A673 (cell line): ENCODE data around the gene SUFU. TPM values are rescaled to one million over a fixed set of nuclear protein-coding genes. Genes with fewer than 3 reads are reported as not detected.

Experiments
- BruUV-seq: library from RNA; stranded (reverse); fragments of 400-500 nt; replicated peaks from 2 replicates; lab custom pipeline; 2021; lab: Mats Ljungman, UMichigan
- CTCF ChIA-PET: fragments of 300-600 bp; sonication (Branson Sonifier 250); formaldehyde crosslinking; loops from one replicate; lab custom pipeline; 2022; ENCODE audit warnings: antibody characterized with exemption; lab: Charles Lee
- POLR2A ChIA-PET: fragments of 300-600 bp; sonication (Branson Sonifier 250); formaldehyde crosslinking; loops from one replicate; lab custom pipeline; 2022; ENCODE audit warnings: antibody characterized with exemption; ENCODE audit not compliant: low non-redundant PET; lab: Charles Lee
- DNase-seq: peaks from one replicate; pipeline ENCODE4 v3.0.0-alpha.2; 2015; ENCODE audit warnings: low spot score
- H3K27ac ChIP-seq: fragments of 200-600 bp; sonication (generic); 2 replicates; pipeline ENCODE4 v1.5.1; 2016; ENCODE audit warnings: mixed run types, low read depth, mild to moderate bottlenecking, mixed read lengths, antibody characterized with exemption, low read length; ENCODE audit not compliant: poor library complexity, severe bottlenecking
- H3K27me3 ChIP-seq: fragments of 200-600 bp; sonication (generic); replicated peaks from 2 replicates; pipeline ENCODE4 v1.6.1; 2017; ENCODE audit warnings: mixed run types, low read depth, mild to moderate bottlenecking, mixed read lengths, antibody characterized with exemption, low read length; ENCODE audit not compliant: insufficient read depth, poor library complexity
- H3K36me3 ChIP-seq: fragments of 200-600 bp; sonication (generic); 2 replicates; pipeline ENCODE4 v1.6.1; 2016; ENCODE audit warnings: mixed run types, mild to moderate bottlenecking, mixed read lengths, antibody characterized with exemption, low read length; ENCODE audit not compliant: insufficient read depth, poor library complexity, severe bottlenecking
- H3K4me1 ChIP-seq: fragments of 200-600 bp; sonication (generic); 2 replicates; pipeline ENCODE4 v1.6.1; 2017; ENCODE audit warnings: mixed run types, mild to moderate bottlenecking, mixed read lengths, antibody characterized with exemption, low read length; ENCODE audit not compliant: insufficient read depth, poor library complexity, severe bottlenecking
- H3K4me3 ChIP-seq: fragments of 200-600 bp; sonication (generic); 2 replicates; pipeline ENCODE4 v1.5.1; 2016; ENCODE audit warnings: low read depth, mixed run types, mild to moderate bottlenecking, mixed read lengths, low read length; ENCODE audit not compliant: poor library complexity, severe bottlenecking
- H3K9me3 ChIP-seq: fragments of 200-600 bp; sonication (generic); 2 replicates; pipeline ENCODE4 v1.6.1; 2016; ENCODE audit warnings: mixed run types, low read depth, mild to moderate bottlenecking, mixed read lengths, antibody characterized with exemption, low read length; ENCODE audit not compliant: poor library complexity, severe bottlenecking
- CTCF ChIP-seq: fragments of 300-800, 200-600 bp; sonication (generic); conservative IDR thresholded peaks from 2 replicates; pipeline ENCODE4 v1.5.1; 2017; ENCODE audit warnings: low read depth, mild to moderate bottlenecking, antibody characterized with exemption, low read length, moderate library complexity, mixed read lengths
- EZH2 ChIP-seq: fragments of 200-600 bp; sonication (generic); IDR thresholded peaks from 2 replicates; pipeline ENCODE4 v1.6.1; 2017; ENCODE audit warnings: borderline replicate concordance, low read depth, mild to moderate bottlenecking, mixed read lengths, antibody characterized with exemption, low read length; ENCODE audit not compliant: poor library complexity, severe bottlenecking
- intact Hi-C: fragments of 100-400 bp; cut with micrococcal nuclease; formaldehyde crosslinking; loops from one replicate; pipeline ENCODE4 v1.10.0; 2022; ENCODE audit not compliant: unreplicated experiment
- total RNA-seq: library from RNA; stranded (reverse); gene quantifications from 2 replicates; pipeline ENCODE4 v1.2.3, GENCODE V29; 2021

The SUFU gene
- total RNA-seq, 1 experiment from 2014 or later = 20.5 TPM

DNA sequence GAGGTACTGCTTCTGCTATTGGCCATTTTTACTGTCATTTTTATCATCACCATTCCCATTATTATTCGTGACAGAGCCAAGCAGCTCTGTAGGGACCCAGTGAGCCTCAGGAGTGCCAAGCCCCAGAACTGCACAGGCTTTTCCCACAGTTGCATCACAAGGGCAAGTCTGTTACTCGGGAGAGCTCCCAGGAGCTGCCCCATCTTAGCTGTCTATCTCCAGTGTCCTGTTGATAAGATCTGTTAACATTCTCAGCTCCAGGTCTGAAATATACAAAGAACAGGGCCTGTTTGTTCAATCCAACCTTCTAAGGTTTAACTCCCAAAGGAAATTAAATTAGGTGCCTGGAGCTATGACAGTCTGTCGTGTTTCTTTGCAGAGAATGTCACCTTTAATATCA lies 120.3 kb downstream of the SUFU start:
- DNase-seq = no peak
- Histone ChIP-seq H3K9me3 (no peaks in the 10 kb centered on the region), H3K27ac (no peak overlapping the region), H3K4me3 (no peak overlapping the region), H3K4me1 (no peaks in the 10 kb centered on the region), H3K27me3 (no peaks in the 10 kb centered on the region), H3K36me3 (no peaks in the 10 kb centered on the region)
- POLR2A ChIA-PET = no interaction called here
- TF ChIP-seq CTCF (no peak), EZH2 (no peak)
- no TSS peak for BruUV-seq
- intact Hi-C loops = no loop called here
- CTCF ChIA-PET = no interaction called here

DNA sequence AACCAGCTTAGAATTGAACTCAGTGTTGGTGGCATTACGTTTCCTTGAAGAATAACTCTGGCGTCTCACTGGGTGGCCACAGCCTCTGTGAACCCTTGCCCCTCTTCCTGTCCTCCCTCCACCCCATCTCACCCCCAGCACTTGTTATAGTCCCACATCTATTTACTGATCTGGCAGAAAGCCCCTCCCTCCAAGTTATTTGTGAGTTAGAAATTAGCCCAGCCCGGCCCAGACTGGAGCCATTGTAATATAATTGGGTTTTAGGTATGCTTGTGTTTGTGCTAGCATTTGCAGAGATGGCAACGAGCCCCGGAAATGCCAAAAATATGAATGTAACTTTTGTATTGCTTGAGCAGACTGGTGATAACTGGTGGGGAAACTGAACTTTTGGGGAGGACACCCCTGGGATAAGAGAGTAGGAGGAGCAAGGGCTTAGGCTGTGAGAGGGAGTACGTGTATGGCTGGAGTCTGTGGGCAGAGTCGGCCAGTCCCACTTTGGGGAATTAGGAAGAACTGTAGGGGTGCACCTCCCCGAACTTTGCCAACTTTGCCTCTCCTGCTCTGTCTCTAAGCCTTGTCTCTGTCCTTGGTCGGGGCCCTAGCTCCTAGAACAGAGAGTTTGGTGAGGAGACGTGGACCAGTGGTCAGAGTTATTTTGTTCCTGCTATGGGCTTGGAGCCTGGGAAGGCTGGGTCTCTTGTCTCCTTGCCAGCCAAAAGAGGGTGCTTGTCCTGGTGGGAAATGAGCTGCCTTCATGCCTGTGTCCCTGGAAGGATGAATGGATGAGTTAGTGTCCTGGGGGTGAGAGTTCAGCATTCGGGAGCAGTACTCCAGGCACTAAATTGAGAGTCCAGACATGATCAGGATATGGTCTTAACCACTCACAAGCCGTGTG lies 121.2 kb downstream of the SUFU start:
- DNase-seq = no peak

GRCh38 chr10:102626026-102626685 lies 122.4 kb downstream of the SUFU start:
- BruUV-seq = no TSS peak
- Histone ChIP-seq H3K27me3 (no peaks in the 10 kb centered on the region), H3K4me1 (no peaks in the 10 kb centered on the region), H3K4me3 (no peak overlapping the region), H3K27ac (no peak overlapping the region), H3K36me3 (no peaks in the 10 kb centered on the region), H3K9me3 (no peaks in the 10 kb centered on the region)
- DNase-seq = no peak
- ChIA-PET CTCF (no interaction called here), POLR2A (no interaction called here)
- intact Hi-C loops = no loop called here
- TF ChIP-seq CTCF (no peak), EZH2 (no peak)

More for the DNA sequence above, 121.2 kb downstream of the SUFU start:
- Histone ChIP-seq H3K27ac (no peak overlapping the region), H3K4me3 (no peak overlapping the region), H3K4me1 (no peaks in the 10 kb centered on the region), H3K27me3 (no peaks in the 10 kb centered on the region), H3K9me3 (no peaks in the 10 kb centered on the region), H3K36me3 (no peaks in the 10 kb centered on the region)
- intact Hi-C loops = no loop called here
- CTCF ChIA-PET = no interaction called here
- no TSS peak for BruUV-seq
- no peak for TF ChIP-seq EZH2
- TF ChIP-seq CTCF = no peak
- POLR2A ChIA-PET = no interaction called here
